Cortex of kidney (tissue), 1 donor: ENCODE data around the gene SLC49A3.
"Not testable (repeated sequence)": the region's sequence is repeated elsewhere in the genome, so short reads cannot be mapped to it uniquely, and the experiment has no call there.

Experiments
- DNase-seq: peaks from one replicate; lab custom pipeline; 2025; lab: John Stamatoyannopoulos, UW

SLC49A3 gene

DNA sequence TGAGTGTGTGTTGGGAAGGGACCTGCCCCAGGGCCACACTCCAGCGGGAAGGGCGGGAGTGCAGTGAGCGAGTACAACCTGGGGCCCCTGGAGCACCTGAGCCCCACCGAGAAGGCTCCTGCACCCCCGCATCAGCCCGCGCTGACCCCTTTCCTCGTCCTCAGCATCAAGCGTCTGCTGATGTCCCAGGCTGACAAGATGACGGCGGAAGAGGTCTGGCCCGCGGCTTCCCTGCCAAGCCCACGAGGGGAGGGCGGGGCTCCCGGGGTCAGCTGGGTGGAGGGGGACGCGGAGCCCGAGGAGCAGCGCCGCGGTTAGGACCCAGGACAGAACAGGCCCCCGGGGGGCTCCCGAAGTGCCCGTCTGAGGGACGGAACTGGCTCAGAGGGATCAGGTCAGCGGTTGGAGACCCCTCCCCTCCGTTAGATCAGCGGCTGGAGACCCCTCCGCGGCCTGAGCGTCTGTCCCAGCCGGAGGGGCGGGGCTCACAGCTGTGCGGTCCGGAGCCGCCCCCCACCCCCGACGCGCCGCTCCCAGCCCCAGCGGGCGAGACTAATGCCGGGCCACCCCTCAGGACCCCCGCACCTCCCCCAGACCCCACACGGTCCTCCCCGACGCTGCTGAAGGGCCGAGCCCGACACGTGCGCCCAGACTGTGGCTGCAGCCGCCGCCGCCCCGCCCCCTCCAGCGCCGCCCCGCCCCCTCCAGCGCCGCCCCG is 7.9 kb downstream of the SLC49A3 start:
- DNase-seq = no peak

DNA sequence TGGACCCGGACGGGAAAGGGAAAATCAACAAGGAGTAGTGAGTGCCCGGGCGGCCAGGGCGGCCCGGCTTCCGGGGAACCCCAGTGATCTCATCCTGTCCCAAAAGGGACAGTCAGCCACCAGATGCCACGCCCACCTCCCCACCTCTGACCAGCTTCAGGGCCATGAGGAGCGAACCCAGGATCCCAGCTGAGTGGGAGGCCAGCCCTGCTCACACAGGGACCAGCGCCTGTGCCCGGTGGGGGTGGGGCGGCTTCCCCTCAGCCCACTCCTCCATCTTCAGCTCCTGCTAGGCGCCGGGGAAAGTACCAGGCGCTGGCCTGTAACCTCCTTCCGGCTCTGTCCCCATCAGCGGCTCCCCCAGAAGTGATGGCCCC is 8.4 kb downstream of the SLC49A3 start:
- no peak for DNase-seq

DNA sequence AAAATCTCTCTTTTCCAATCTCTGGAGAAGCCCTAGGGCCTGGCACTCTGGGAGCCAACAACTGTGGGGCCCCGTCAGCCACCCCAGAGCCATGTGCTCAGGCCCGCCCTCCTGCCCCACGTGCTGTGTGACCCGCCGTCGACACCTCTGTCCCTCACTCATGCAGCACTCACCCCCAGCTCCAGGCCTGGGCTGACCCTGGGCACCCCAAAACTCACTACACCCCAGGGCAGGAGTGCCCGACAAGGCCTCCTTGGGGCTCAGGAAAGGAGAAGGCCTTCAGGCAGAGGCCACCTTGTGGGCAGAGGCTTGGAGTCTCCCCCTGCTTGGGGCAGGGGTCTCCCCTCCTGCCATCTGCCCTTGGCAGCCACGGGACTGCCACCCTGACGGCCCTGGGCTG is 8.9 kb downstream of the SLC49A3 start:
- no peak for DNase-seq

DNA sequence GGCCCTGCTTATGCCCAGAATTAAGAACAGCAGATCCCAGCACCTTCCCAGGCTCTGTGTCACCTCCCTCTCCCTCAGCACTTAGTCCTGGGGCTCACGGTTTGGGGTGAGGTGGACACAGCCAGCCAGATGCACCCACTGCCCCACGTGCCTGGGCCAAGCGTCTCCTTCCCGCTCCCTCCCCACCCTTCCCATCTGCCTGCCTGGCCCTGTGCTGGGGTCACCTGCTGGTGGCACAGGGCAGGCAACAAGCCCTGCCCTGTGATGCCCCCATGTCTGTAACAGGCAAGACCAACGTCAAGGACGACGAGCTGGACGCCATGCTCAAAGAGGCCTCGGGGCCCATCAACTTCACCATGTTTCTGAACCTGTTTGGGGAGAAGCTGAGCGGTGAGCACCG is 9.3 kb downstream of the SLC49A3 start:
- DNase-seq = no peak

DNA sequence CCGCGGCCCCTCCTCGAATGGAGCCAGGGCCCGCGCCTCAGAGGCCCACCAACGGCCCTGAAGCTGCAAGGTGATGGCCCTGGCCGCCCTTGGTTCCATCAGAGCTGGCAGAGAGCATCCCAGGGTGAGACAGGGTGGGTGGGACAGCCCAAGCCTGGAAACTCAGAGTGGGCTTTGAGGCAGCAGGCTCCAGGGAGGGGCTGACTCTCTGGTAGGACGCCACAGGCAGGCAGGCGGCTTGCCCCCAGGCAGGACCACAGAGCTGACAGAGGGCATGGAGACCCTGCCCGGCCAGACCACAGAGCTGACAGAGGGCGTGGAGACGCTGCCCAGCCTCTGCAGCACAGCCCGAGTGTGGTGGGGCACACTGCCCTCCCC is 9.9 kb downstream of the SLC49A3 start:
- DNase-seq = no peak

DNA sequence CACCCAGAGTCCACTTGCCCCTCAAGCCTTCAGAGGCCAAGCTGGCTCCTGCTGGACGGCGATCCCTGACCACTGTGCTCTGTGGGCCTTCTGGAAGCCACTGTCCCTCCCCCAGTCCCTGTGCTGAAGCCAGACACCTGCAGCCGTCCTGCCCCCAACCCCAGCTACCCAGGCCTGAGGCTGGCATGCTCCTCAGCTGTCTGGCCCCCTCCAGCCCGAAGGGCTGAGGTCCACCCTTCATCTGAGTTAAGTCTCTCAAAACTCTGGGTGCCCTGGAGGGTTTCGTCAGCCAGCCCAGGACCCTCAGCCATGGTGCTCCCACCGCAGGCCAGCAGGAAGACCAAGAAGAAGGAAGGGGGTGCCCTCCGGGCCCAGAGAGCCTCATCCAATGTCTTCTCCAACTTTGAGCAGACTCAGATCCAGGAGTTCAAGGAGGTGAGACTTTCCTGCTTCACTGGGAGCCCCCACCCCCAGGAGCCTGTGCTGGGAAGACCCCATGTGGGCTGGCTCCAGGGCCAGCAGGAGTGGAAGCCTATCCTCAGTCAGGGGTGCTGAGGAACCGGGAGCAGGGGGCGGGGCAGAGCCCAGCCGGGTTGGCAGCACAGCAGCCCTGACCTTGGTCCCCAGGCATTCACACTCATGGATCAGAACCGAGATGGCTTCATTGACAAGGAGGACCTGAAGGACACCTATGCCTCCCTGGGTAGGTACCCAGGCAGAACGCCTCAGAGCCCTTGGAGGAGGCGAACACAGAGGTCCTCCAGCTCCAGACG is 10.4 kb downstream of the SLC49A3 start:
- DNase-seq = no peak

DNA sequence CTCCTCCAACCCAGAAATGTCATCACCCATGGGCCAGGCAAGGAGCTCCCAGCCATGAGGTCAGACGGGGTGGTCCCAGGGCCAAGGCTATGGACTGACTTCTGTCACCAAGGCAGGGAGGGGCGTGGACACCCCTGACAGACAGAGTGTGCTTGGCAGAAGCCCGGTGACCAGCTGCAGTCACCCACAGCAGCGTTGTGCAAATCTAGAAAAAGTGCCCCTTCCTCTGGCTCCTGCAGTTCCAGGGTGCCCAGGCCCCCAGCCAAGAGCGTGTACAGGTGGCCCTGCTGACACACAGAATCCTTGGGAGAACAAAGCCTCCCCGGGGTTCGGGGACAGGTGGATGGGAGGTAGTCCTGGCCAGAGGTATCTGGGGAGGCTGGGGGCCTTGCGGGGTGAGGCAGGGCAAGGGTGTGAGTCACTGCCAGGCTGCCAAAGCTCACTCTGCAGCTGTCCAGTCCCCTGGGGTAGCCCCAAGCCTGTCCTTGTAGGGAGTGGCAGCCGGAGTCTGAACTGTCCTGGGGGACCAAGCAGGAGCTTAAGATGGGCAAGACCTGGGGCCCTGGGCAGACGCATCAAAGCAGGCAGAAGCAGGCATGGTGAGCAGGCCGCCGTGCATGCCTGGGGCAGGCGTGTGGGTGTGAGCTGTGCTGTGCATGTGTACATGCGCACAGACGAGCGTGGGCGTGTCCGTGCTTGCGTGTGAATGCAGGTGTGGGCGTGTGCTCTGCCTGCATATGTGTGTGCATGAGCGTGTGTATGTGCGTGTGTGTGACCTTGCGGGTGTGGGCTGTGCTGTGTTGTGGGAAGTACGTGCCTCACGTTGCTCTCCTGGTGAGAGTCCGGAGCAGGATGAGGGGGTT is 11.3 kb downstream of the SLC49A3 start:
- no peak for DNase-seq

DNA sequence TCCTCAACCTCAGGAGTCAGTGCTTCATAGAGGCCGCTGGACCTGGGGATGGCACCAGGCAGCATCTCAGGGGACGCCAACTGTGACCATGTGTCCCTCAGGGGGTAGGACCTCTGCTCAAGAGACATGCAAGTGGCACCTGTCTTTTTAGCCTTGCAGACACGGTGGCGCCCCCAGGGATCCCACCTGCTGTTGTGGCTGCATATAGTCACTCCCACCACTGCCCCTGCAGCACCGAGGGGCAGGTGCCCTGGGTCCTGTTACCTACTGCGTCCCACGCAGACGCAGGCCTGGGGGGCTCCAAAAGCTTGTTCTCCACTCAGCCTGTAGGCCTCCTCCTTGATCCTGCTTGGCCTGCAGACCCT is 12.1 kb downstream of the SLC49A3 start:
- DNase-seq = no peak

DNA sequence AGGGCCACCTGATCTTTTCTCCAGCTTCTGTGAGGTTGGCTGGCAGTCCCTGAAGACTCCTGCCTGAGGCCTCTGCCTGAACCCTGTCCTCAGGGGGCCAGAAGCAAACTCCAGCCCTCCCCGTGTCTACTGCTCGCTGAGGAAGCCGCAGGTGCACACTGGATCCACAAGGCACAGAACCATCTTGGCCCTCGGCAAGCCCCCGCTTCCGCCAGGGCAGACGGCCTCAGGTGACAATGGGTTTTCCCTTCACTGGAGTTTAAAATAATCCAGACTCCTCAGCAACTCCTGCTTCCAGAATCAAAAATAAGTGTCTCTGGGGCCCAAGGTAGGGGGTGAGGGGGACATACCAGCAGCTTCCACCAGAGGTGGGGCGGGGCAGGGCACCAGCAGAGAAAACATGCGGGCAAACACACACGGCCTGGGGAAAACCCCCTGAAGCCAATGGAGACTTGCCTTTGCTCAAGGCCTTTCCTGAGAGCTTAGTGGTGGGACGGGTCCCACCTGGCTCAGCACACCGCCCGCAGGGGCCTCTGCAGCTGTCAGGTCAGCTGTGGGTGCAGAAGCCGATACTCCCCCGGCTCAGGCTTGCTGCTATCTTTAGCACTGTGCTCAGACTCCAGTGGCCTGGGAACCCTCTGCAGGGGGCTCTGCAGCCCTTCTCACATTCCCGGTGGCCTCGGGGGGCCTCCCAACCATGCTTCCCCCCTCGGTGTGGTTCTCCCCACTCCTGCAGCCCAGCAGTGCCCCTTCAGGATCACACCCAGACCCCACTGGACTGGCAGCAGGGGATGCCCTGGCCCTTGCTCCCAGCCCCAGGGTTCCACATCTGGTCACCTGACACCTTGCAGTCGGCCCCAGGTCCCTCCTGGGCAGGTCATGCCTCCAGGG is 12.7 kb downstream of the SLC49A3 start:
- DNase-seq = no peak

DNA sequence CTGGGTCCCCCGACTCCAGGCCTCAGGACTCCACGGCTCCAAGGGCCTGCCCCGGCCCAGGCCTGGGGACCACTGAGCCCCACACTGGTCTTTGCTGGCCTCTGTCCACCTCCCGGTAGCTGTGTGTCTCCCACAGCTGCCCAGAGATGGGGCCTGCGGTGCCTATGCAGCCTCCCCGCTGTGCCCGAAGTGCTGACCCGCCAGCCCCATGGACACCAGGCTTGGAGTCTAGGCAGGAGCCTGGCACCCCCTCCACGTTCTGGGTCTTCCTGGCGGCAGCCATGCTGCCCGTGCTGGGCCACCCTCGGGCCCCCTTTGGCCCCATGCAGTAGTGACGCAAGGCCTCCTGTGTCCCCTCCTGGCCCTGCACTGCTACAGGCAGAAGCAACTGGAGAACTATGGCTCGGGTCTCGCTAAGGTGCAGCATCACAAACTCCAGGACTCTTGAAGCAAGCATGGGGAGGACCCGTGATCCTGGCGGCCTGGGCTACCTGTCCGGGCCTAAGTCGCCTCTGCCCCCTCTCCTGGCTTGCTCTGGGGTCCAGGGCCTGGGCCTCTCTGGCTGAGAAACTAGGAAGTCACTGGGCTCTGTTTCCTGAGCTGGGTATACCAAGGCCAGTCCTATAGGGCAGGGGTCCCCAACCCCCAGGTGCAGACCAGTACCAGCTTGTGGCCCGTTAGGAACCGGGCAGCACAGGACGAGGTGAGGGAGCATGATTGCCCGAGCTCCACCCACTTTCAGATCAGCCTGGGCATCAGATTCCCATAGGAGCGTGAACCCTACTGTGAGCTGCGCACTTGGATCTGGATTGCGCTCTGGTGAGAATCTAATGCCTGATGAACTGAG is 13.7 kb downstream of the SLC49A3 start:
- no peak for DNase-seq

DNA sequence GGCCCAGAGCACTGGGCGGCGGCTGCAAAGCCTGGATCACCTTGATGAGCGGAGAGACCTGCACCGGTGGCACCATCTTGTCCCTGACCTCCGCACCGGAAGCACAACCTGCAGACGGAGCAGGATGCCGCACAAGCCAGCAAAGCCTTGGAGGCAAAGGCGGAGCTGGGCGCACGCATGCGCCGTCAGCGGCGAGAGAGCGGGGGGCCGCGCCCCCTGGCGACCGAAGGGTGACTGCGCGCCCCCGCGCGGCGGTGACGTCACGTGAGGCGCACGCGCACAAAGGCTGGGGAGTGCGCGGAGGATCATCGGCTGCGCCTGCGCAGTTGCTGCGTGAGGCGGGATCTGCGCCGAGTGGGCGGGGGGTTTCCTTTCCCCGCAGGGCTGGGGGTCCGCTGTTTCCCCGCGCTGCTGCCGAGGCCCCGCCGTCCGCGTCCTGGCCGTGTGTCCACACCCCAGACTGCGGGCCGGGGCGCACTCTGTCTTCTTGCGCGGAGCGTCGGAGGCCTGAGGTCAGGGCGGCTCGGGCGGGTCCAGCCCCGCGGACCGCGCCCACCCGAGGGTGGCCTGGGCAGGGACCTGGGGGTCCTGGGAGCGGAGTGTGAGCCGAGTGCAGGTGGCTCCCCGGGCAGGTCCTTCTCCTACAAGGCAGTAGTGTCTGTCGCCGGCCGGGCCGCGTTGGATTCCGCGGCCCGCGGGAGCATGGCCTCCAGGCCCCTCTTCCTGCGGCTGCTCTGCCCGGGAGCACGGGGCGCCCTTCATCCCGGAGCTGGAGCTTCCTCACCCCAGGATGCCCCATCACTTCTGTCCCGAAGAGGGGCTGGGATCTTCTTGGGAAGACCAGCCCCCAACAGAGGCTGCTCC is 14.5 kb downstream of the SLC49A3 start, which contains the start of the genes ATP5ME and MYL5:
Gene ATP5ME, minus strand, starts transcription at position 105 of the 864 bp plus-strand sequence. Its CDS starts 29 bp downstream, at position 76.
Gene MYL5, plus strand, starts transcription at position 371 of the 864 bp plus-strand sequence. CDS start 3,485 bp downstream, outside the sequence.
- peak; percentile 58 for DNase-seq

DNA sequence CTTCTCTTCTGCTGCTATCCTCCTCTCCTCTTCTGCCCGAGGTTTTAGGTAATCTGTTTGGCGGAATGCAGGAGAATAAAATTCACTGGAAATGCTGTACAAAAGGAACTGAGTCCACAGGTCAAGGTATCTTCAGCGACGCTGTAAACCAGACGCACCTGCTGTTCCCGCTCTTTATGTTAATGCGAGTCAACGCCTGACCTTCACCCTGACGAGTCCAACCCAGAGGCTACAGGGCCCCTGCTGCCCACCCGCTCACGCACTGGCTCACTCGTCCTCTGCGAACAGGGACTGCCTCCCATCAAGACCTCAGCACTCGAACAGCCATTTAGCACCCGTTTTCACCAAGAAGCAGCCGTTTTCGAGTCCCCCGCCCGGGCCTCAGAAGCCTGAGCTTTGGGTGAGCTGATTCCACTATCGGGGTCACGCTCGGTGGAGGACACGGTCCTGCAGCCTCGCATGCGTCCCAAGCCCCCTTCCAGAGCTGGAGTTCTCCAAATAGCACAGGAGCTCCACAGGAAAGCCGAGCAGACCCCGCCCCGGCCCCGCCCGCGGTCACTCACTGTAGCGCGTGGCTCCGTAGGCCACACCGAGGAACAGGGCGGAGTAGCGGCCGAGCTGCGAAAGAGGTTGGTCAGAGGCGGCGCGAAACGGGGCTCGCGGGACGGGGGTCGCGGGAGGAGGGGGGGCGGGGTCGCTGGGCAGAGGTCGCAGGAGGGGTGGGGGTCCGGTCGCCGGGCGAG is 15.4 kb downstream of the SLC49A3 start:
- DNase-seq = no peak

DNA sequence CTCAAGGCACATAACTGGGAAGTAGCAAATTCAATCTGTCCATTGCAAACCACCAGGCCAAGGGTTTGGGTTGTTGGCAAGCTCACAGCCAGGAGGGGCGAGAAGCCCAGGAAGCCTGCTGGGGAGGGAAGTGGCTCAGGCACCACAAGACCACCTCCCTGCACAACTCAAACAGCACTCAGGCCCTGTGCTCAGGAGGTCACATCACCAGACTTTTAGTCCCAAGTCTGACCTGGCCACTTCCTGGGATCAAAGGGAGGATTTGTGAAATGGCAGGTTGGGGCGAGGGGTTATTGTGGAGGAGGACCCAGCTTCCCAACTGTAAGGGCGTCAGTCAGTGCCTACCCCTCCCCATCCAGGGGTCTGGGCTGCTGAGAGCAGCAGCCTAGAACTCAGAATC is 17.2 kb downstream of the SLC49A3 start:
- no peak for DNase-seq

DNA sequence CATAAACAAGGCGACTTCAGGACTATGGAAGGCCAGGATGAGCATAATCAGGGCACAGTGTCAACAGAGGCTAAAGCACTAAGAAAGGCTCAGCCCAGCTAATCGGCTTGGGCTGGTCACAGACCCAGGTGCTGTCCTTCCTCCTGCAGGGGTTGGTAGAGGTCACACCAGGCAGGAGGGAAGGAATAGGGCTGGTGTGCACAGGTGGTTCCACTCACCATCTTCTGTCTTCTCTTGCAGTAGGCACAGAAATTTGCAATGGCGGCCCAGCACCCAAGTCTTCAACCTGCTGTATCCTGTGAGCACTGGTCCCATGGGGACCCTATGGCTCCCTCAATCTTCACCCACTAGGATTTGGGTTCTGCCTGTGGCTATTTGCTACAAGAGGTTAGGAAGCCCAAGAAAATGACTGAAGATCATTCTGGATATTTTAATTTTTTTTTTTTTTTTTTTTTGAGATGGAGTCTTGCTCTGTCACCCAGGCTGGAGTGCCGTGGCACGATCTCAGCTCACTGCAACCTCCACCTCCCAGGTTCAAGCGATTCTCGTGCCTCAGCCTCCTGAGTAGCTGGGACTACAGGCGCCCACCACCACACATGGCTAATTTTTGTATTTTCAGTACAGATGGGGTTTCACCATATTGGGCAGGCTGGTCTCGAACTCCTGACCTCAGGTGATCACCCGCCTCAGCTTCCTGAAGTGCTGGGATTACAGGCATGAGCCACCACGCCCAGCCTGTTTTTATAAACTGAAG is 19.0 kb downstream of the SLC49A3 start:
- DNase-seq = not testable (repeated sequence)

DNA sequence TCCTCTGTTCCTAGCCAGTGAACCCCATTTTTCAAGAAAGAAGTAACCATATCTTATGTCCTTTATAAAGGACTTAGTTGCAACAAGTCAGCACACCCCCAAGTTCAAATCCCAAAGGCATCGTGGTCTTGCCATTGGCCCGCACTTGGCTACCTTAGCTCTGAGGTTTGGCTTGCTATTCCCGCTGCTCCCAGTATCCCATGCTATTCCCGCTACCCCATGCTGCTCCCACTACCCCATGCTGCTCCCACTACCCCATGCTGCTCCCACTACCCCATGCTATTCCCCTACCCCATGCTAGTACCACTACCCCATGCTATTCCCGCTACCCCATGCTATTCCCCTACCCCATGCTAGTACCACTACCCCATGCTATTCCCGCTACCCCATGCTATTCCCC is 20.7 kb downstream of the SLC49A3 start:
- DNase-seq = not testable (repeated sequence)

DNA sequence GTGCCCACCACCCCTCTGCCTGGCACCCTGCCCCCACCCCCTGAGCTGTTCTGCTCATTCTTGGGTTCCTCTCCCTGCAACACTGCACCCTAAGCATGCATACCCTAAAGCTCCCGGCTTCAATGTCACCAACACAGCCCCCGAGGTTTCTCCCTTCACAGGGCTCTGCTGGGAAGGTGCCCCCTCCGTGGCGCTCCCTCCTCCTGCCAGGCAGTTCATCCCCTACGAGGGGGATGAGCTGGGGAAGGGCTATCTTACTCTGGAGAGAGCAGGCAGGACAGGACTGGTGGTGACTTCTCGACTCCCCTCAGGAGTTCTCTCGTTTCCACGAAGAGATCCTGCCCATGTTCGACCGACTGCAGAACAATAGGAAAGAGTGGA is 21.4 kb downstream of the SLC49A3 start:
- DNase-seq = no peak

DNA sequence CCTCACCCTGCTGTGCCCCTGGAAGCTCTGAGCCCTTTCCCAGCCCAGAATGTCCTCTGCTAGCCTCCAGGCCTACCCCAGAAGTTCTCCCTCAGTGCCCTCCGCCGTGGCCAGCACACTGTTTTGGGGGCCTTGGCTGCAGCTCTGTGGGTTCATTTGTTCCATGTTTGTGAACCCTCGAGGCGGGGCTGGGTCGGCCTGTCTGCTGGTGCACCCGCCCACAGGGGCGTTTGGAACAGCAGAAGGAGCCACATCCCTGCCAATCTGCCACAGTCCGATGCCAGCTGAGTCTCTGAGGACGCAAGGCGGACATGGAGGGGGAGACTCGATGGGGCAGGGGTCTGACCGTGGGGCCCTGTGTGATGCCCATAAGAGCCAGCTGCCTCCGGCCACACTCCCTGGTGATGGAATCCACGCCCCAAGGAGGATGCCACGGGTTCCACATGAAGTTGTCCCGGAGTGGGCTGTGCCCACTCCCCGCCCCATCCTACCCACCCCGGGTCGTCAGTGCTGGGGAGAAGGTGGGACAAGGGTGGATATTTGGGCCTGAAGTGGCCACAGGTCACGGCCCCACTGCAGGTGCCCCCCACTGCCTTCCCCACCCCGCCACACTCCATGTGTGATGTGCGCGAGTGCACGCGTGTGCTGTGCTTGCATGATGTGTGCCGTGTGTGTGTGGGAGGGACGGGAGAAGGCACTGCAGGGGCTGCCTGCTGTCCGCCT is 22.0 kb downstream of the SLC49A3 start:
- DNase-seq = no peak

DNA sequence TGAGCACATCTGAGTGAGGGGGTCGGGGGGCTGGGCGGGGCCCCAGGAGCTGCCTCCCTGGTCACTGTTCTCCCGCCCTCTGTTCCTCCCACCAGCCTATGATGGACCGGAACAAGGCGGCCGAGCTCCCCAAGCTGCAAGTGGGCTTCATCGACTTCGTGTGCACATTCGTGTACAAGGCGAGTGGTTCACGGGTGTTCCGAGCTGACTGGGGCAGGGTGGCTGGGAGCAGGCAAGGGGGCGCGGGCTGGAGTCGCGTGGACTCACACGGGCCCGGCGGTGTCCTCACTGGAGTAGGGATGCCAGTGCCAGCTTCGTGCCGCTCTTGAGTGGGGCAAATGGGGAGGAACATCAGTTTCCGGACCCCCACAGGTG is 22.5 kb downstream of the SLC49A3 start:
- DNase-seq = no peak
